GM23248 (cell line): ENCODE data around the gene CHN2. TPM values are rescaled to one million over a fixed set of nuclear protein-coding genes. Genes with fewer than 3 reads are reported as not detected.

Experiments
- DNase-seq: peaks from one replicate; pipeline ENCODE4 v3.0.0-alpha.2; 2015
- H2AFZ ChIP-seq: fragments of 200-600 bp; sonication (generic); 2 replicates; pipeline ENCODE4 v1.6.1; 2016; ENCODE audit warnings: antibody characterized with exemption
- H3F3A ChIP-seq: fragments of 200-600 bp; sonication (generic); 2 replicates; pipeline ENCODE4 v1.6.1; 2016; ENCODE audit warnings: mild to moderate bottlenecking, antibody characterized with exemption, mixed run types; ENCODE audit not compliant: insufficient read depth
- H3K27ac ChIP-seq: fragments of 200-600 bp; sonication (generic); 2 replicates; pipeline ENCODE4 v1.5.1; 2016; ENCODE audit warnings: mild to moderate bottlenecking
- H3K27me3 ChIP-seq: fragments of 200-600 bp; sonication (generic); replicated peaks from 2 replicates; pipeline ENCODE4 v1.6.1; 2016; ENCODE audit warnings: mild to moderate bottlenecking; ENCODE audit not compliant: insufficient read depth
- H3K36me3 ChIP-seq: fragments of 200-600 bp; sonication (generic); 2 replicates; pipeline ENCODE4 v1.6.1; 2016; ENCODE audit warnings: low read depth, mild to moderate bottlenecking
- H3K4me1 ChIP-seq: fragments of 200-600 bp; sonication (generic); 2 replicates; pipeline ENCODE4 v1.6.1; 2016; ENCODE audit warnings: mild to moderate bottlenecking; ENCODE audit not compliant: insufficient read depth
- H3K4me2 ChIP-seq: fragments of 200-600 bp; sonication (generic); one replicate; pipeline ENCODE4 v1.6.1; 2016; ENCODE audit warnings: mild to moderate bottlenecking; ENCODE audit not compliant: unreplicated experiment
- H3K4me3 ChIP-seq: fragments of 200-600 bp; sonication (generic); 2 replicates; pipeline ENCODE4 v1.5.1; 2016; ENCODE audit warnings: mild to moderate bottlenecking
- H3K79me2 ChIP-seq: fragments of 200-600 bp; sonication (generic); 2 replicates; pipeline ENCODE4 v1.6.1; 2016; ENCODE audit warnings: mild to moderate bottlenecking; ENCODE audit not compliant: insufficient read depth
- H3K9ac ChIP-seq: fragments of 200-600 bp; sonication (generic); 2 replicates; pipeline ENCODE4 v1.6.1; 2016; ENCODE audit warnings: mild to moderate bottlenecking
- H3K9me2 ChIP-seq: fragments of 200-600 bp; sonication (generic); 2 replicates; pipeline ENCODE4 v1.6.1; 2016; ENCODE audit warnings: mixed run types, mild to moderate bottlenecking, moderate library complexity; ENCODE audit not compliant: insufficient read depth
- H3K9me3 ChIP-seq: fragments of 200-600 bp; sonication (generic); one replicate; pipeline ENCODE4 v1.6.1; 2017; ENCODE audit warnings: low read depth
- H4K20me1 ChIP-seq: fragments of 200-600 bp; sonication (generic); 2 replicates; pipeline ENCODE4 v1.6.0; 2016; ENCODE audit not compliant: insufficient read depth
- EZH2 ChIP-seq: fragments of 200-600 bp; sonication (generic); IDR thresholded peaks from 2 replicates; pipeline ENCODE4 v1.6.1; 2018; ENCODE audit warnings: antibody characterized with exemption, mild to moderate bottlenecking; ENCODE audit not compliant: insufficient read depth, poor library complexity, severe bottlenecking
- EZH2phosphoT487 ChIP-seq: fragments of 200-600 bp; sonication (generic); IDR thresholded peaks from 2 replicates; pipeline ENCODE4 v1.6.1; 2018; ENCODE audit warnings: antibody characterized with exemption, moderate library complexity, mild to moderate bottlenecking, low read depth; ENCODE audit not compliant: insufficient read depth
- WGBS, 2 experiments: methylation state at CpG; one replicate each; pipeline ENCODE4 v1.1.6; 2015 to 2017; ENCODE audit warnings: low lambda C conversion rate in 2 of 2, low coverage in 1 of 2; ENCODE audit errors: missing lambda C conversion rate in 2 of 2; 5-methylcytosine and 5-hydroxymethylcytosine counted together
- in situ Hi-C: fragments of 300-500 bp; cut with MboI; formaldehyde crosslinking; loops from 2 replicates; pipeline ENCODE4 v1.15.0; 2020
- polyA plus RNA-seq: library from polyadenylated mRNA; unstranded; fragments of >200 nt; fragmentation: Nextera tagmentation; extraction: Ambion mirVana; gene quantifications from 2 replicates; pipeline ENCODE4 v1.2.1, GENCODE V29; 2016
- total RNA-seq: library from RNA; depleted of rRNA; stranded (reverse); fragments of >200 nt; shearing (Covaris generic); gene quantifications from 2 replicates; pipeline ENCODE4 v1.2.3, GENCODE V29; 2014

Gene CHN2
- total and polyA plus RNA-seq, 2 experiments from 2014 or later, result 1.5 to 2.3 TPM

GRCh38 chr7:29167721-29168120 lies 26.9 kb upstream of the CHN2 start:
- no peak for DNase-seq
- H3K9me2 ChIP-seq, result no peaks in the 10 kb centered on the region
- H3K27ac ChIP-seq, result no peak overlapping the region
- no peaks in the 10 kb centered on the region for H3K9me3 ChIP-seq
- in situ Hi-C loops, result no loop called here
- H3K79me2 ChIP-seq, result no peaks in the 10 kb centered on the region
- H4K20me1 ChIP-seq, result no peaks in the 10 kb centered on the region
- WGBS, 2 experiments, result 63 to 89% methylated on average over 1 of the region's 1 CpG
- no peaks in the 10 kb centered on the region for H3K4me1 ChIP-seq
- no peak overlapping the region for H3K4me3 ChIP-seq
- H3F3A ChIP-seq, result no peaks in the 10 kb centered on the region
- H3K4me2 ChIP-seq, result no peak overlapping the region
- no peak overlapping the region for H2AFZ ChIP-seq
- peaks cover 33% of the 10 kb centered on the region for H3K27me3 ChIP-seq
- no peak for TF ChIP-seq EZH2phosphoT487
- TF ChIP-seq EZH2, result no peak
- no peaks in the 10 kb centered on the region for H3K36me3 ChIP-seq
- no peak overlapping the region for H3K9ac ChIP-seq

- no peak overlapping the region for H3K4me3 ChIP-seq
- no peaks in the 10 kb centered on the region for H3K9me2 ChIP-seq
- H3K27ac ChIP-seq, result no peak overlapping the region
- H3K27me3 ChIP-seq, result peaks cover 33% of the 10 kb centered on the region
- H3F3A ChIP-seq, result no peaks in the 10 kb centered on the region
- H3K79me2 ChIP-seq, result no peaks in the 10 kb centered on the region
- in situ Hi-C loops, result no loop called here
- no peaks in the 10 kb centered on the region for H3K36me3 ChIP-seq
- no peaks in the 10 kb centered on the region for H4K20me1 ChIP-seq
- WGBS, 2 experiments, result 63 to 64% methylated on average over 7 of the region's 7 CpGs
- DNase-seq, result no peak
- H3K4me1 ChIP-seq, result no peaks in the 10 kb centered on the region
- no peak overlapping the region for H3K9ac ChIP-seq
- H3K9me3 ChIP-seq, result no peaks in the 10 kb centered on the region
- no peak overlapping the region for H2AFZ ChIP-seq
- TF ChIP-seq EZH2, result no peak
- no peak for TF ChIP-seq EZH2phosphoT487
- no peak overlapping the region for H3K4me2 ChIP-seq
Measured at GRCh38 chr7:29170781-29171180, 23.8 kb upstream of the CHN2 start.

- Histone ChIP-seq H3K27me3 (peaks cover 28% of the 10 kb centered on the region), H3K9ac (no peak overlapping the region), H3F3A (no peaks in the 10 kb centered on the region), H3K27ac (no peak overlapping the region), H2AFZ (no peak overlapping the region), H3K79me2 (no peaks in the 10 kb centered on the region), H3K4me3 (no peak overlapping the region), H3K9me3 (no peaks in the 10 kb centered on the region), H3K4me2 (no peak overlapping the region), H3K9me2 (no peaks in the 10 kb centered on the region), H3K36me3 (no peaks in the 10 kb centered on the region), H3K4me1 (no peaks in the 10 kb centered on the region), H4K20me1 (no peaks in the 10 kb centered on the region)
- no peak for DNase-seq
- 1 to 4% methylated on average over 3 of the region's 3 CpGs for WGBS, 2 experiments
- in situ Hi-C loops, result no loop called here
- TF ChIP-seq EZH2, result no peak
- TF ChIP-seq EZH2phosphoT487, result no peak
Measured at GRCh38 chr7:29173458-29173857, 21.1 kb upstream of the CHN2 start.

GRCh38 chr7:29177963-29178600 lies 16.5 kb upstream of the CHN2 start:
- Histone ChIP-seq H3K79me2 (no peaks in the 10 kb centered on the region), H3K9ac (no peak overlapping the region), H3K27me3 (peaks cover 37% of the 10 kb centered on the region), H3F3A (no peaks in the 10 kb centered on the region), H2AFZ (no peak overlapping the region), H3K9me2 (no peaks in the 10 kb centered on the region), H3K9me3 (no peaks in the 10 kb centered on the region), H3K27ac (no peak overlapping the region), H3K4me2 (no peak overlapping the region), H3K4me1 (no peaks in the 10 kb centered on the region), H3K36me3 (no peaks in the 10 kb centered on the region), H4K20me1 (no peaks in the 10 kb centered on the region), H3K4me3 (no peak overlapping the region)
- DNase-seq, result no peak
- 60 to 61% methylated on average over 9 of the region's 9 CpGs for WGBS, 2 experiments
- in situ Hi-C loops, result no loop called here
- no peak for TF ChIP-seq EZH2phosphoT487
- no peak for TF ChIP-seq EZH2

- peaks cover 37% of the 10 kb centered on the region for H3K27me3 ChIP-seq
- no peak for DNase-seq
- no peaks in the 10 kb centered on the region for H3K4me1 ChIP-seq
- no peaks in the 10 kb centered on the region for H4K20me1 ChIP-seq
- no peaks in the 10 kb centered on the region for H3K79me2 ChIP-seq
- no peak overlapping the region for H3K9ac ChIP-seq
- no peaks in the 10 kb centered on the region for H3K9me2 ChIP-seq
- H3K4me2 ChIP-seq, result no peak overlapping the region
- H3K27ac ChIP-seq, result no peak overlapping the region
- no peaks in the 10 kb centered on the region for H3K9me3 ChIP-seq
- TF ChIP-seq EZH2phosphoT487 (no peak), EZH2 (no peak)
- 10 to 30% methylated on average over 1 of the region's 1 CpG for WGBS, 2 experiments
- H2AFZ ChIP-seq, result no peak overlapping the region
- no peak overlapping the region for H3K4me3 ChIP-seq
- H3F3A ChIP-seq, result no peaks in the 10 kb centered on the region
- in situ Hi-C loops, result no loop called here
- no peaks in the 10 kb centered on the region for H3K36me3 ChIP-seq
Measured at GRCh38 chr7:29179115-29179514, 15.5 kb upstream of the CHN2 start.
